ENCODE measurements around the gene PUM1. TPM values are rescaled to one million over a fixed set of nuclear protein-coding genes. Genes with fewer than 3 reads are reported as not detected.

Gene PUM1
- total and polyA plus RNA-seq, 2 of the 8 experiments (the other 6 are each of a cell fraction or from before 2014, with no cell fraction given) = 122 to 177 TPM

- no peak for TF ChIP-seq CHD7 (IDR thresholded peaks at IDR 0.05; ENCODE audit: insufficient replicate concordance, low read length)
Observed at GRCh38 chr1:30916296-30916695, 149.2 kb downstream of the PUM1 start (continued).

All from H1 (cell line).